ENCODE results near the gene OGFR.

The OGFR gene

GRCh38 chr20:62801284-62802010 is 3.2 kb upstream of the OGFR start:
- DNase-seq = no peak

DNA sequence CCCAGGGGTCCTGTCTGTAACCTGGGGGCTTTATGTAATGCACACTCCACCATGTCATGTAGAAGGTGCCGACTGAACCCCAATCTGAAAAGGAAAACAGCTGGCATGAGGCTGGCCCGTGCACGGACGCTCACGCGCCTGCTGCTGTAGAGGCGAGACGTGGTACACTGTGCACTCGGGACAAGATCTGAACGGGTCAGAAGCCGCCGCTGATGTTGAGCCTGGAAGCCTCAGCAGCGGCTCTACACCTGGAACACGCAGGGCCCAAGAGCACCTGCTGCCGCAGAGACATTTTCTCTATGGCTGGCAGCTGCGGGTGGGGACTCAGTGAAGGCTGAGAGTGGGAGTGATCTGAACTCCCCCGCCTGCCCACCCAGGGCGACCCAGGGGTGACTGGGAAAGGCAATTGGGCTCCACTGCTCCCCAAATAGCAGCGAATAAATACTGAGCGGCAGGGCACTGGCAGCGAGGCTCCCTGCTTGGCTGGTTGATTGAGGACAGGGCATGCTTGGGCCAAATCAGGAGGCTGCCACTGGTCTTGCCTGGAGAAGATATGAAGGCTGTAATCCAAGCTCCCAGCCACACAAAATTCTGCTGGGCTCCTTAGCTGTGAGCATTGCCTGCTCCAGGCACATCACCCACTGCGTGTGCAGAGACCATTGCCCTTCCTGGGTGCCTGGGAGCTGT is 2.5 kb upstream of the OGFR start:
- DNase-seq = no peak

- DNase-seq = peak; percentile 35
These were observed 511 bp upstream of the OGFR start for GRCh38 chr20:62804021-62804626.

GRCh38 chr20:62805155-62805710 is 598 bp downstream of the OGFR start:
- DNase-seq = peak; percentile 22

DNA sequence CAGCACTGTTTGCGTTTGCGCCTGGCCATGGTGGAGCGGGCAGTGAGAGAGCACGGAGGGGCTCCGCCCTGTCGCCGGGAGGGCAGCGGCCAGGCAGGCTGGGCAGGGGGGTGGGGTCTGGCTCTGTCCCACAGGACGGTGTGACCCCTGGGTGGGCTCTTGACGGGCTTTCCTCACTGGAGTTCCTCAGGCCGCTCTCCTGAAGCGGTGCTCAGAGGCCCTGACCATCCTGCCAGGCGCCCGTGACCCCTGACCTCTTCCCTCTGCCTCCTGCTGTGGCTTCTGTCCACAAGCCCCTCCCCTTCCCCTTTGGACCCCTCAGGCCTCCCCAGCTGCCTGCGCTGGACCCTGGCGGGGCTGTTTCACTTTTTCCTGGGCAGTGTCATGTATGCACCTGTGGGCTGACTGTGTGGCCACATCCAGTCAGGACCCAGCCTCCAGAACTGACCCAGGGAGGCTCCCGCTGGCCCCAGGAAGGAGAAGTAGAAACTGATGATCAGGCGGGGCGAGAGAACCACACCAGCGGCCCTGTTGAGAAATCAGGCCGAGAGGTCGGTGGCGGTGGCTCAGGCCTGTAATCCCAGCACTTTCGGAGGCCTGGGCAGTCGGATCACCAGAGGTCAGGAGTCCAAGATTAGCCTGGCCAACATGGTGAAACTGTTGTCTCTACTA is 1.2 kb downstream of the OGFR start:
- no peak for DNase-seq

DNA sequence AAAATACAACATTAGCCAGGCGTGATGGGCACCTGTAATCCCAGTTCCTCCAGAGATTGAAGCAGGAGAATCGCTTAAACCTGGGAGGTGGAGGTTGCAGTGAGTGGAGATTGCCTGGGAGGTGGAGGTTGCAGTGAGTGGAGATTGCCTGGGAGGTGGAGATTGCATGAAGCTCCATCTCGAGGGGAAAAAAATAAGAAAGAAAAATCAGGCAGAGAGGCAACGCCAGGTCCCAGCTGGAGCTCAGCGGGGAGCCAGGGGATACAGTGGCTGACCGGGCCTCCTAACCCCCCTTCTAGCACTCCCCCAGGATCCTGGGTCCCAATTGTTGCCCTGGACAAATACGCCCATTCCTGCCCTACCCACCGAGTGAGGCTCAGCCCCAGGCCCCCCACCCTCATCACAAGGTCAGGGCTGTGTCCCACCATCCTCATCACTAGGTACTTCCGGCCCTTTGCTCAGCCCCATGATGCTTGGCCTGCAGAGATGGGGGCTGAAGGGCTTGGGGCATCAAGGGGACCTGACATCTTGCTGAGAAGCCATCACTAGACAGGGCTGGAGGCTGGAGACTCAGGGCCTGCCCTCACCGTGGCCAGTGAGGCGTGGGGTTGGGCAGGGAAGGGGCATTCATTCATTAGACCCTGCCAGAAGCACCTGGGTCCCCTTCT is 1.9 kb downstream of the OGFR start:
- DNase-seq = no peak

DNA sequence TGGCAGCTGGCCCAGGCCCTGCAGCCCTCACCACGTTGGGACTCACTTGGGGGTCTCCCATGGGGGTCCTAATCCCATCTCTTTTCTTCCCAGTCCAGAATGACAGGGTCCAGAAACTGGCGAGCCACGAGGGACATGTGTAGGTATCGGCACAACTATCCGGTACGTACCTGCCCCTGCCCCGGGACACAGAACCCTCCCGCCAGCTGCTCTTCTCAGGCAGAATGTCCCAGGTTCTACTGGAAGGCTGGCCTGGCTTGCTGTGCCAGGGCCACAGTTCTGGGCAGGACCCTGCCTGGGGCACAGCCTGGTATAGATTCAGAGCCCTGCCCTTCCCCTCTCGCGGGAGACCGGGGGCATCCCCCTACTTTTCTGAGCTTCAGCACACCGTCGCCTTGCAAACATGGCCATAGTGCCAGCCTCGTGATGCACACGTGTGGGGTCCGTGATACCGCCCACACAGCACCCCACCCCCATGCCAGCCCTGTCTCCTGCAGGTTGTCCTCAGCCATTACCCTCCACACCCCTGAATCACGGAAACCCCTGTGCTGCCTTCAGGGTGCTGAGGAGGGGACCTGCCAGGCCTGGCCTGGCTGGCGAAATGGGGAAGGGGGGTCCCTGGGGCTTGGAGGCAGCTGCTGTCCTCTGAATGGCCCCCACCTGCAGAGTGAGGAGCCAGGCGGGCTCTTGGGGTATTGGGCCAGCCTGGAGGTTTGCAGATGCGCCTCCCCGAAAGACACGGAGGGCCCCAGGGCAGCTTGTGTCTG is 3.0 kb downstream of the OGFR start:
- DNase-seq = no peak

- DNase-seq = peak; percentile 78
These were observed 3.7 kb downstream of the OGFR start for GRCh38 chr20:62808211-62808865.

GRCh38 chr20:62809530-62810428 is 5.1 kb downstream of the OGFR start:
- DNase-seq = no peak

GRCh38 chr20:62811320-62811719 is 6.7 kb downstream of the OGFR start:
- DNase-seq = no peak

- DNase-seq = no peak
These were observed 7.1 kb downstream of the OGFR start for GRCh38 chr20:62811720-62812119.

GRCh38 chr20:62812181-62812906 is 7.7 kb downstream of the OGFR start:
- no peak for DNase-seq

GRCh38 chr20:62812907-62813200 is 8.2 kb downstream of the OGFR start:
- DNase-seq = no peak

DNA sequence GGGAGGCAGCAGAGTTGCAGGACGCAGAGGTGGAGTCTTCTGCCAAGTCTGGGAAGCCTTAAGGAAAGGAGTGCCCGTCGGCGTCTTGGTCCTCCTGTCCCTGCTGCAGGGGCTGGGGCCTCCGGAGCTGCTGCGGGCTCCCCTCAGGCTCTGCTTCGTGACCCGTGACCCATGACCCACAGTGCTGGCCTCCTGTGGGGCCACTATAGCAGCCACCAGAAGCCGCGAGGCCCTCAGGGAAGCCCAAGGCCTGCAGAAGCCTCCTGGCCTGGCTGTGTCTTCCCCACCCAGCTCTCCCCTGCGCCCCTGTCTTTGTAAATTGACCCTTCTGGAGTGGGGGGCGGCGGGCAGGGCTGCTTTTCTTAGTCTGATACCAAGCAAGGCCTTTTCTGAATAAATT is 9.0 kb downstream of the OGFR start:
- no peak for DNase-seq

- DNase-seq = no peak
These were observed 9.5 kb downstream of the OGFR start for GRCh38 chr20:62814060-62814708.

- DNase-seq = no peak
These were observed 10.1 kb downstream of the OGFR start for GRCh38 chr20:62814709-62815065.

DNA sequence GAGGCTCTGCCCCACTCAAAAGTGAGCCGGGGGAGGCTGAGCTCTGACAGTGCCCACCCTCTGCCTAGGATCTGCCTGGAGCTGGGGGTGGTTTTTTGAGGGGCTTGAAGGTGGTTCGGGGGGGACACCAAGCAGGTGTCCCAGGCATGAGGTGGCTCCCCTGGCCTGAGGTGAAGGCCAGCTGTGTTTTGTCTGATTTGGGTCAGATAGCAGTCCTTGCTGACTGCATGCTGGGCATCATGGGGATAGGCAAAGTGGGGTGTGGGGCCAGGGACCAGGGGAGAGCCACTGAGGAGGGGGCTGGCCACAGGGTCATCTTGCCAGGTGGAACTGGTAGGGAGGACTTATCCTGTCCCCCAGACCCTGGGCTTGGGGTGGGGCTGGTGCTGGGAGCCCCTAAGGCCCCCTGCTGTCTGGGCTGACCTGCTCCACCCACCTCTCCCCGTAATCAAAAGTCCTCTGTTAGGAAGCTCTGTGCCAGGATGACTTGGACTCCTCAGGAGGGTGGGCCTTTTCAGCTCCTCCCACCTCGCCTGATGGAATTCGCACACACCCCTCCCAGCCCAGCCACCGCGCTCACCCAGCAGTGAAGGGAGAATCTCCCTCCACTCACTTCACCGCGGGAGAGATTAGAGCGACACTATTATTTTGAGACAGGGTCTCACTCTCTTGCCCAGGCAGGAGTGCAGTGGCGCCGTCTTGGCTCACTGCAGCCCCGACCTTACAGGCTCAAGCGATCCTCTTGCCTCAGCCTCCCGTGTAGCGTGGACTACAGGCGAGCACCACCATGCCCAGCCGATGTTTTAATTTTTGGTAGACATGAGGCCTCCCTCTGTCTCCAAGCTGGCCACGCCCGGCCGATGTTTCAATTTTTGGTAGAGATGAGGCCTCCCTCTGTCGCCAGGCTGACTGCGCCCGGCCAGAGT is 10.7 kb downstream of the OGFR start:
- DNase-seq = no peak
